ENCODE results near the gene SEMA6B. TPM values are rescaled to one million over a fixed set of nuclear protein-coding genes. Genes with fewer than 3 reads are reported as not detected.

Gene SEMA6B
- total and polyA plus RNA-seq, 2 donors (not counting 3 experiments of a cell fraction or from before 2014, with no cell fraction given), result 97.8 to 176 TPM

- no peak for FAIRE-seq
- dilution Hi-C loops (cut with MboI; ENCODE audit: extremely low pct_ligation_motif_present, low sequenced_read_pairs) (no loop called here), intact Hi-C loops (cut with micrococcal nuclease) (no loop called here)
- Histone ChIP-seq H4K20me1 (replicated peaks; ENCODE audit: control insufficient read depth, extremely low read depth, insufficient read depth, low read length) (no peaks in the 10 kb centered on the region), H3K79me2 (ENCODE audit: control insufficient read depth, insufficient read depth, low read length) (no peaks in the 10 kb centered on the region), H3K9ac (replicated peaks; ENCODE audit: extremely low read depth, insufficient read depth, low read length) (no peak overlapping the region), H3K36me3 (ENCODE audit: control insufficient read depth in 2 of 2, extremely low read depth in 1 of 2, insufficient read depth in 2 of 2, low read length in 2 of 2) (no peaks in the 10 kb centered on the region), H2AFZ (ENCODE audit: low read depth, low read length) (no peak overlapping the region), H3K27ac (ENCODE audit: insufficient read depth, low read depth, low read length) (no peak overlapping the region), H3K4me1 (ENCODE audit: control insufficient read depth, extremely low read depth, insufficient read depth, low read length) (peaks cover 14% of the 10 kb centered on the region), H3K9me1 (replicated peaks; ENCODE audit: control insufficient read depth, extremely low read depth, insufficient read depth, low read length) (no peaks in the 10 kb centered on the region), H3K27me3 (ENCODE audit: control insufficient read depth in 2 of 2, insufficient read depth in 2 of 2, low read length in 2 of 2) (no peaks in the 10 kb centered on the region), H3K9me3 (replicated peaks; ENCODE audit: control insufficient read depth, insufficient read depth, low read length) (no peaks in the 10 kb centered on the region), H3K4me2 (ENCODE audit: insufficient read depth, low read length) (no peak overlapping the region), H3K4me3 (replicated peaks in 1 of 3; ENCODE audit: insufficient read depth in 1 of 3, low read depth in 1 of 3, low read length in 3 of 3) (no peak overlapping the region)
- ChIA-PET CTCF (interaction anchor here (0.6 to 1.9 kb wide), 7 partner anchors 8 to 49 kb away, joined by 3 to 9 read pairs (median 4); partner anchors contain the start of gene SEMA6B), POLR2A (interaction anchor here (0.6 kb wide), 1 partner anchor 11 kb away, joined by 5 read pairs; no protein-coding TSS in a partner anchor)
- DNase-seq (ENCODE audit: low read depth, low spot score), result no peak
- BruUV-seq (replicated peaks), result no TSS peak
- TF ChIP-seq GATA2 (IDR thresholded peaks at IDR 0.05; ENCODE audit: insufficient read depth, insufficient read length, low read depth, low read length) (no peak), MAX (IDR thresholded peaks at IDR 0.05; ENCODE audit: insufficient read depth, insufficient read length) (no peak), MYC (IDR thresholded peaks at IDR 0.05; ENCODE audit: low read depth, low read length) (no peak), POLR2AphosphoS5 (IDR thresholded peaks at IDR 0.05; ENCODE audit: insufficient read depth, low read depth, low read length) (no peak)
These were observed 26.1 kb upstream of the SEMA6B start for GRCh38 chr19:4585556-4585955.

GRCh38 chr19:4584670-4585460, 25.4 kb upstream of the SEMA6B start:
- ChIA-PET CTCF (interaction anchor here (0.6 to 1.9 kb wide), 9 partner anchors 8 to 50 kb away, joined by 3 to 9 read pairs (median 4); partner anchors contain the start of gene SEMA6B), POLR2A (interaction anchor here (0.6 kb wide), 1 partner anchor 10 kb away, joined by 5 read pairs; no protein-coding TSS in a partner anchor)
- DNase-seq (ENCODE audit: low read depth, low spot score) (no peak), FAIRE-seq (no peak)
- Histone ChIP-seq H3K27ac (ENCODE audit: insufficient read depth, low read depth, low read length) (no peak overlapping the region), H3K9me1 (replicated peaks; ENCODE audit: control insufficient read depth, extremely low read depth, insufficient read depth, low read length) (no peaks in the 10 kb centered on the region), H3K4me3 (replicated peaks in 1 of 3; ENCODE audit: insufficient read depth in 1 of 3, low read depth in 1 of 3, low read length in 3 of 3) (peak overlapping the region; percentile 31 to 64 (median 55)), H2AFZ (ENCODE audit: low read depth, low read length) (peak overlapping the region; percentile 74), H3K79me2 (ENCODE audit: control insufficient read depth, insufficient read depth, low read length) (no peaks in the 10 kb centered on the region), H3K9ac (replicated peaks; ENCODE audit: extremely low read depth, insufficient read depth, low read length) (peak overlapping the region; percentile 45), H3K9me3 (replicated peaks; ENCODE audit: control insufficient read depth, insufficient read depth, low read length) (no peaks in the 10 kb centered on the region), H3K27me3 (ENCODE audit: control insufficient read depth in 2 of 2, insufficient read depth in 2 of 2, low read length in 2 of 2) (no peaks in the 10 kb centered on the region), H3K4me1 (ENCODE audit: control insufficient read depth, extremely low read depth, insufficient read depth, low read length) (peaks cover 18% of the 10 kb centered on the region), H4K20me1 (replicated peaks; ENCODE audit: control insufficient read depth, extremely low read depth, insufficient read depth, low read length) (no peaks in the 10 kb centered on the region), H3K36me3 (ENCODE audit: control insufficient read depth in 2 of 2, extremely low read depth in 1 of 2, insufficient read depth in 2 of 2, low read length in 2 of 2) (no peaks in the 10 kb centered on the region), H3K4me2 (ENCODE audit: insufficient read depth, low read length) (peak overlapping the region; percentile 67)
- BruUV-seq (replicated peaks), result no TSS peak
- dilution Hi-C loops (cut with MboI; ENCODE audit: extremely low pct_ligation_motif_present, low sequenced_read_pairs), result no loop called here
- TF ChIP-seq GATA2 (IDR thresholded peaks at IDR 0.05; ENCODE audit: insufficient read depth, insufficient read length, low read depth, low read length) (no peak), EZH2 (IDR thresholded peaks at IDR 0.05; ENCODE audit: borderline replicate concordance, low read depth, low read length, severe bottlenecking) (no peak), CTCF (IDR thresholded peaks at IDR 0.05; ENCODE audit: extremely low read depth in 1 of 2, insufficient read depth in 1 of 2, low read depth in 1 of 2, low read length in 2 of 2) (no peak), POLR2A (IDR thresholded peaks at IDR 0.05; ENCODE audit: low read depth, low read length) (no peak), MYC (IDR thresholded peaks at IDR 0.05; ENCODE audit: low read depth, low read length) (no peak), FOS (IDR thresholded peaks at IDR 0.05; ENCODE audit: borderline replicate concordance, insufficient read depth, low read length) (no peak), MAX (IDR thresholded peaks at IDR 0.05; ENCODE audit: insufficient read depth, insufficient read length) (no peak)
- intact Hi-C loops (cut with micrococcal nuclease), result no loop called here

Data from endothelial cell of umbilical vein (primary cell).